ENCODE measurements around the gene GYS1.

- TF ChIP-seq, protein P1, sequence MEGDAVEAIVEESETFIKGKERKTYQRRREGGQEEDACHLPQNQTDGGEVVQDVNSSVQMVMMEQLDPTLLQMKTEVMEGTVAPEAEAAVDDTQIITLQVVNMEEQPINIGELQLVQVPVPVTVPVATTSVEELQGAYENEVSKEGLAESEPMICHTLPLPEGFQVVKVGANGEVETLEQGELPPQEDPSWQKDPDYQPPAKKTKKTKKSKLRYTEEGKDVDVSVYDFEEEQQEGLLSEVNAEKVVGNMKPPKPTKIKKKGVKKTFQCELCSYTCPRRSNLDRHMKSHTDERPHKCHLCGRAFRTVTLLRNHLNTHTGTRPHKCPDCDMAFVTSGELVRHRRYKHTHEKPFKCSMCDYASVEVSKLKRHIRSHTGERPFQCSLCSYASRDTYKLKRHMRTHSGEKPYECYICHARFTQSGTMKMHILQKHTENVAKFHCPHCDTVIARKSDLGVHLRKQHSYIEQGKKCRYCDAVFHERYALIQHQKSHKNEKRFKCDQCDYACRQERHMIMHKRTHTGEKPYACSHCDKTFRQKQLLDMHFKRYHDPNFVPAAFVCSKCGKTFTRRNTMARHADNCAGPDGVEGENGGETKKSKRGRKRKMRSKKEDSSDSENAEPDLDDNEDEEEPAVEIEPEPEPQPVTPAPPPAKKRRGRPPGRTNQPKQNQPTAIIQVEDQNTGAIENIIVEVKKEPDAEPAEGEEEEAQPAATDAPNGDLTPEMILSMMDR (conservative IDR thresholded peaks at IDR 0.05 in 1 of 2, IDR thresholded peaks at IDR 0.05 in 1 of 2; ENCODE audit: extremely low read depth in 1 of 2, insufficient read depth in 1 of 2, low read depth in 1 of 2, low read length in 2 of 2), result no peak
- no peak for TF ChIP-seq EZH2 (IDR thresholded peaks at IDR 0.05; ENCODE audit: borderline replicate concordance, low read length)
Measured at GRCh38 chr19:48962029-48962848, 30.9 kb downstream of the GYS1 start.

Measured in mammary epithelial cell (primary cell).